Stimulated activated effector memory CD8-positive, alpha-beta T cell treated with anti-CD3 and anti-CD28 coated beads, Interleukin-12 subunit alpha, Interleukin-12 subunit beta, amount 100 ng/mL, for 72 hours (primary cell): Measurements from ENCODE around the gene ZKSCAN3.
"Not testable (repeated sequence)": the region's sequence is repeated elsewhere in the genome, so short reads cannot be mapped to it uniquely, and the experiment has no call there.

ENCODE experiments used
- ATAC-seq: fragments of 150-1000 bp; cut with Tn5 transposase; 2 replicates; pipeline ENCODE4 v1.10.0; 2021
- DNase-seq, 2 donors: peaks; one replicate each; pipeline ENCODE4 v3.0.0; 2021 to 2022; ENCODE audit warnings: low spot score in 2 of 2
- H3K27ac Mint-ChIP-seq: one replicate; pipeline ENCODE4 v1.8.0; 2022; ENCODE audit warnings: mild to moderate bottlenecking, mixed read lengths
- H3K36me3 Mint-ChIP-seq: one replicate; pipeline ENCODE4 v1.8.0; 2022; ENCODE audit warnings: mild to moderate bottlenecking, mixed read lengths
- H3K4me1 Mint-ChIP-seq: one replicate; pipeline ENCODE4 v1.8.0; 2022; ENCODE audit warnings: mixed read lengths
- H3K4me3 Mint-ChIP-seq: one replicate; pipeline ENCODE4 v1.8.0; 2022; ENCODE audit warnings: mild to moderate bottlenecking, mixed read lengths
- H3K9me3 Mint-ChIP-seq: one replicate; pipeline ENCODE4 v1.8.0; 2022; ENCODE audit warnings: mixed read lengths

The ZKSCAN3 gene

DNA sequence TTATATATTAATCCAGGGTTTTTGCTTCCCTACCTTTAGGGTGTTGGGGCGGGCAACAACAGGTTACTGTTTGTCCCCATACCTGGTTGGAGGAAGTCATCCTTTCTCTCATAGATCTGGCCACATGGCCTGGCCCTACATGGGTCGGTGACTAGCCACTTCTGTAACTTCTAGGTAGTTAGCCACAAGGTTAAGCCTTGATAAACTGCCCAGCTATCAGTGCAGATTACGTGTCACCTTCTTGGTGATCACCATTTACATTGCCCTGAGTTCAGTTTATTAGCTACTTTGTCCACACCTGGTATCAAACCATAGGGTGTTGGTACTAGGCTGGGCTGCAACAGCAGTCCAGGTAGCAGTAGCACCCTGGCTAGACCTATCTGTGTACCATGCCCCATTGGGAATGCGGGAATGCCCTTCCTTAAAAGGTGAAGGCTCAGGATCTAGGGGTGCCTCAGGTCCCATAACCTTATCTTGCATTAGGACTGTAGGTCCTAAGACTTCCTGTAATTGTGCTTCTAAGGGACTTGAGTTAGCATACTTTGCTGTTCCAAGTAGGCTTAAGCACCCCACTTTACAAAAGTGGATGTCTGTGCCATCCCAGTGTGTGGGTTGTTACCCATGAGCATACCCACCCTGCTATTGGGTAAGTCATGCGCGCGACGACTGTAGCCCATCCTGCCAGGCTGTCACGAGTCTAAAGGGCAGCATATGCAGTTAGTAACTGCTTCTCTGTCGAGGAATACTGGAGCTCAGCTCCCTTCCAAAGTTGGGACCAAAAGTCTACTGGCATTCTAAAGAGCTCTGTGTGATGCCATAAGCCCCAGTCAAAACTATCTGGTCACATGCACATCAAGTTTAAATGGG, 5.2 kb downstream of the ZKSCAN3 start:
- ATAC-seq (no peak), DNase-seq (no peak)
- H3K27ac Mint-ChIP-seq, result no peak overlapping the region
- H3K4me3 Mint-ChIP-seq, result peak overlapping the region; percentile 78
- H3K4me1 Mint-ChIP-seq, result peaks cover 37% of the 10 kb centered on the region
- peaks cover 1% of the 10 kb centered on the region for H3K36me3 Mint-ChIP-seq
- H3K9me3 Mint-ChIP-seq, result no peaks in the 10 kb centered on the region

DNA sequence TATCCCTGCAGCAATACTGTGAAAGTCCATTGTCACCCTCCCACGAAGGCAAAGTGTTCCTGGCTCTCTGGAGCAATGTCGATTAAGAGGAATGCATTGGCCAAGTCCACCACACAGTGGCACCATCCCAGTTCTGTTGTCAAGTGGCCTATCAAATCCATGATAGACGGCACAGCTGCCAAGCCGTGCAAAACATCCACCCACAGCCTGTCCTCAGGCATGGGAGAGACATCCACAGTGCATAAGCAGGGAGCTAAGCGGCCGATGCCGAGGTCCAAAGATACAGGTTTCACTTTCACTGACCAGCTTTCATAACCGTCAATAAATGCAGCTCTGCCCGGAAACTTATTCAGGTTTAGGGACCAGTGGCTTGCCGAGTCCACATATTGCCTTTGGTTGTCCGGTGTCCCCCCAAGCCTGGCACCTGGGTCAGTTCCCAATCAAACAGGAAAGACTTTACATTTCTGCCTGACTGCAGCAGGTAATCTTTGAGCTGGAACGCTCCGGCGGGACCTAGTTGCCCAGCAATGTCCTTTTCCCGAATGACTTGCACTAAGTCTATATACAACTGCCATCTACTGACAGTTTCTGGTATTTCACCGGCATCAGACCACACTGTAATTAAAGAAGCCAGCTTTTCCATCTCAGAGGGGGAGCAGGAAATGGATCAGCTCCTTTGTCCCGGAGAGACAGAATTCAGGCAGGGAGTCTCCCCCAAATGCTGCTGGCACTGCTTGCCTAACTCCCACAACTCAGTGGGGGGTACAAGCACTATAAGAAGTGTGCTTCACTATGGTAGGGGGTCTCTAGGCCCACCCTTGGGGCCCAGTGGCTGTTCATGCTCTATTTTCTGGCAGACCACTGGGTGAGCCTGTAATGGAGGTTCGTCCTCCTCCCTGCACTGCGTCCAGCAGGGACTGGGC, 6.3 kb downstream of the ZKSCAN3 start:
- Mint-ChIP-seq H3K36me3 (no peaks in the 10 kb centered on the region), H3K27ac (peak overlapping the region; percentile 84), H3K4me3 (peak overlapping the region; percentile 78), H3K9me3 (no peaks in the 10 kb centered on the region), H3K4me1 (peaks cover 26% of the 10 kb centered on the region)
- DNase-seq (peak; percentile 54 to 78), ATAC-seq (peak; percentile 83)

DNA sequence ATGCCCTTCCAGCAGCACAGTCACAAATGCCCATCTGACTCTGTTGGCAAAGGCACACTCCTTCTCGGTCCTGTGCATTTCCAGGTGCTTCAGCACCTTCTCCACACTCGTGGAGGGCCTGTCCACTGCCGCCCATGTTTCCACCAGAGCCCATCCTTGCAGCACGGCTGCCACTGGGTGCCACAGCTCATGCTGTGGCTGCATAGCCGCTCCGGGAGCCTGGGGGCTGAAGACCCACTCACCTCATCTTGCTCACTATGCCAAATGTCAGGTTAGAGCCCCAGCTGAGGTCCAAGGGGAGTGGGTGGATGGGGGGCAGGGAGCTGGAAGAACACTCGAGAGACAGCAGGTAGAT, 6.9 kb downstream of the ZKSCAN3 start:
- Mint-ChIP-seq H3K36me3 (no peaks in the 10 kb centered on the region), H3K4me1 (peaks cover 19% of the 10 kb centered on the region), H3K4me3 (peak overlapping the region; percentile 78), H3K27ac (peak overlapping the region; percentile 84), H3K9me3 (no peaks in the 10 kb centered on the region)
- no peak for ATAC-seq
- no peak for DNase-seq

DNA sequence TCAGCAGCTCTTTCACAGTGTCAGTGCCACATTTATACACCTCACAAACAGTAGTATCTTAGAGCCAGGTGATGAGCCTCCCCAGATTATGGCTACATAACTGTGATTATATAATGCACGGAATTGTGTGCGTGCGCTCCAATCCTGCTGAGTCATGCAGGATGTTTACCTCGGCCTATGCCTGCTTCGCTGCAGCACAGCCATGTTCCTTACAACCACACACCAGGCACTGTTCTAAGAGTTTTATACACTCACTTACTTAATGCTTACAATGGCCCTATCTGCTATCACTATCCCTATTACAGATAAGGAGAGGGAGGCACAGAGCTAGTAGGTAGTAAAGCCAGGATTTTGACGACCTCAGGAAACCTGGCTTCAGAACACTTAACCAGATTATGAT, 7.3 kb downstream of the ZKSCAN3 start:
- H3K9me3 Mint-ChIP-seq, result no peaks in the 10 kb centered on the region
- ATAC-seq (no peak), DNase-seq (no peak)
- no peaks in the 10 kb centered on the region for H3K36me3 Mint-ChIP-seq
- H3K4me3 Mint-ChIP-seq, result no peak overlapping the region
- peak overlapping the region; percentile 84 for H3K27ac Mint-ChIP-seq
- H3K4me1 Mint-ChIP-seq, result peaks cover 17% of the 10 kb centered on the region

DNA sequence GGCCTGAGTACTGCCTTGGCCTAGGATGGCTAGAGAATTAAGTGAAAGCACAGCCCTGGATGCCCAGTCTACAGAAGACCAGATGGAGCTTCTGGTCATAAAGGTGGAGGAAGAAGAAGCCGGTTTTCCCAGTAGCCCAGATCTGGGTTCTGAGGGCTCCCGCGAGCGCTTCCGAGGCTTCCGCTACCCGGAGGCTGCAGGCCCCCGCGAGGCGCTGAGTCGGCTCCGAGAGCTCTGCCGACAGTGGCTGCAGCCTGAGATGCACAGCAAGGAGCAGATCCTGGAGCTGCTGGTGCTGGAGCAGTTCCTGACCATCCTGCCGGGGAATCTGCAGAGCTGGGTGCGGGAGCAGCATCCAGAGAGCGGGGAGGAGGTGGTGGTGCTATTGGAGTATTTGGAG, 9.8 kb downstream of the ZKSCAN3 start:
- not testable (repeated sequence) for DNase-seq, H3K4me3 Mint-ChIP-seq, H3K36me3 Mint-ChIP-seq, H3K27ac Mint-ChIP-seq, ATAC-seq, H3K9me3 Mint-ChIP-seq
- peaks cover 17% of the 10 kb centered on the region for H3K4me1 Mint-ChIP-seq

DNA sequence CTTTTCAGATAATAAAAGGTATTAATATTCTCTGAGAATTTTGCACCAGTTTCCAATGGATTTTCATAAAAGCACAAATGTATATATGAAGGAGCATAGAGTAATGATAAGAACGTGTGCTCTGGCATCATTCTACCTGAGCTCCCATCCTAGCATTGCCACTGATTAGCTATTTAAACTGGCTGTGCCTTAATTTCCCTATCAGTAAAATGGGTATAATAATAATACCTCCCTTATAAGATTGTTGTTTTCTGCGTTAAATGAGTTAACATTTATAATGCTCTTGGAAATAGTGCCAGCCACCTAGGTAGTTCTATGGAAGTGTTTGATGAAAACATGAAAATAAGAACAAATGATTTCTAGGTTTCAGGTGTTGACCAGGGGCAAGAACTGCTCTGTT, 11.2 kb downstream of the ZKSCAN3 start:
- DNase-seq (no peak), ATAC-seq (no peak)
- H3K27ac Mint-ChIP-seq, result no peak overlapping the region
- peaks cover 9% of the 10 kb centered on the region for H3K4me1 Mint-ChIP-seq
- H3K36me3 Mint-ChIP-seq, result peaks cover 21% of the 10 kb centered on the region
- no peak overlapping the region for H3K4me3 Mint-ChIP-seq
- H3K9me3 Mint-ChIP-seq, result no peaks in the 10 kb centered on the region

DNA sequence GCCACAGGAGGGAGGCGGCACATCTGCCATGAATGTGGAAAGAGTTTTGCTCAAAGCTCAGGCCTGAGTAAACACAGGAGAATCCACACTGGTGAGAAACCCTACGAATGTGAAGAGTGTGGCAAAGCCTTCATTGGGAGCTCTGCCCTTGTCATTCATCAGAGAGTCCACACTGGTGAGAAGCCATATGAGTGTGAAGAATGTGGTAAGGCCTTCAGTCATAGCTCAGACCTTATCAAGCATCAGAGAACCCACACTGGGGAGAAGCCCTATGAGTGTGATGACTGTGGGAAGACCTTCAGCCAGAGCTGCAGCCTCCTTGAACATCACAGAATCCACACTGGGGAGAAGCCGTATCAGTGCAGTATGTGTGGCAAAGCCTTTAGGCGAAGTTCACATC, 15.8 kb downstream of the ZKSCAN3 start:
- H3K4me3 Mint-ChIP-seq, result not testable (repeated sequence)

DNA sequence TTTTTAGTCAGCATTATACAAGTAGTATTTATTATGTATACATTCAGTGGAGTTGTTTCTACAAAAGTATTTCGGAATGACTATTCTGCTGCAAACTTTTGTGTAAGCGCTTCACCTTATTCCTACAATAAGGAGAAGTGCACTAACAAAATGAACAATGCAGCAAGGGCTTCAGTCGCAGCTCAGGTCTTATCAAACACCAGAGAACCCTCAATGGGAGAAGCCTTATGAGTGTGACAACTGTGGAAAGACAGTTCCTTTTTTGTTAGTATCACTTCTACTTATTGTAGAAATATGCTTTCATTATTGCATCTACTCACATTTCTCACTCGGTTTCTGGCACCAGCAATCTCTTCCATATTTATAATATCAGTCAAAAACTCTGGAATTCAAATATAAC, 18.8 kb downstream of the ZKSCAN3 start:
- Mint-ChIP-seq H3K4me1 (no peaks in the 10 kb centered on the region), H3K4me3 (no peak overlapping the region), H3K27ac (no peak overlapping the region), H3K9me3 (no peaks in the 10 kb centered on the region), H3K36me3 (peaks cover 21% of the 10 kb centered on the region)
- no peak for ATAC-seq
- DNase-seq, result no peak

More for the DNA sequence above, 15.8 kb downstream of the ZKSCAN3 start:
- Mint-ChIP-seq H3K27ac (peak overlapping the region; percentile 79), H3K36me3 (peaks cover 29% of the 10 kb centered on the region)
- DNase-seq, H3K4me1 Mint-ChIP-seq, H3K9me3 Mint-ChIP-seq: not testable (repeated sequence)
- peak; percentile 16 for ATAC-seq

DNA sequence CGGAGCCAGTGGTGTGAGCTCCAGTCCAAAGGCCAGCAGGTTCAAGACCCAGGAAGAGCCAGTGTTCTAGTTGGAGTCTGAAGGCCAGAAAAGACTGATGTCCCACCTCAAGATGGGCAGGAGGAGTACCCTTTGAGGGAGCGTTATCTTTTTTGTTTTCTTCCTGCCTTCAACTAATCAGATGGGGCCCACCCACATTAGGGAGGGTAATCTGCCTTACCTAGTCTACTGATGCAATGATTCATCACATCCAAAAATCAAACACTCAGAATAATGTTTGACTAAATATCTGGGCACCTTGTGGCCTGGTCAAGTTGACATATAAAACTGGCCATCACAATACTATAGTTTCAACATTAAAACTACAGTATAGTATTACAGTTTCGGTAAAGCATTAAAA, 19.7 kb downstream of the ZKSCAN3 start:
- peaks cover 21% of the 10 kb centered on the region for H3K36me3 Mint-ChIP-seq
- no peaks in the 10 kb centered on the region for H3K9me3 Mint-ChIP-seq
- H3K4me3 Mint-ChIP-seq, result no peak overlapping the region
- no peaks in the 10 kb centered on the region for H3K4me1 Mint-ChIP-seq
- ATAC-seq (no peak), DNase-seq (no peak)
- no peak overlapping the region for H3K27ac Mint-ChIP-seq

DNA sequence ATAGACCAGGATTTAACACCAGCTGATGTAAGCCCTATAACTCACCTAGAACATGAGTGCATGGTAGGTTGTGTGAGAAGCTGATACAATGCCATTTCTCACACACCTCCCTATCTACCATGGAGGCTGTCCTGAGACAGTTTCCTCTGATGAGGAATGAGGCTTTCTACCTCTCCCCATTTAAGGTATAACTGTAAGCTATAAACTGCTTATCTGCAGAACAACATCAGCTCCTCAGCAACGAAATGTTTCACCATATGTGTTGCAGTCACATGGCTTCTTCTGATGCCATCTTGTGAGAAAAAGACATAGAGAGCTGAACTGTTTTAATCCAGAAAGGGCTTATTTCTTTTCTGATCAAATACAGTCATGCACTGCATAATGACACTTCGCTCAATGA, 20.7 kb downstream of the ZKSCAN3 start:
- H3K9me3 Mint-ChIP-seq, result no peaks in the 10 kb centered on the region
- ATAC-seq (no peak), DNase-seq (no peak)
- no peak overlapping the region for H3K27ac Mint-ChIP-seq
- no peak overlapping the region for H3K4me3 Mint-ChIP-seq
- peaks cover 16% of the 10 kb centered on the region for H3K36me3 Mint-ChIP-seq
- H3K4me1 Mint-ChIP-seq, result no peaks in the 10 kb centered on the region

DNA sequence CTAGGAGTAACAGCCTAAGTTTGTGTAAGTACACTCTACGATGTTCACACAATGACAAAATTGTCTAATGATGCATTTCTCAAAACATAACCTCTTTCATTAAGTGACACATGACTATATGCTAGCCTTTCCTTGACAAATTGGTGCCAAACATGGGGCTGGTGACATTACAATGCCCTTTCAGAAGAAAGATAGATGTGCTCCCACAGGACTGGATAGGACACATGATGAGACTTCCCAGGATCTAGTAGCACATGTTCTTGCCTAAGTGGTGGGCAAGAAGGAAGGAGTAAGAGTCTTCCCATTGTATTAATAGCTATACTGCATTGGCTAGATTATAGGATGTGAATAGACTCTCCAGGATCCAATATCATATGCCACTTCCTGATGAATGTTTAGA, 21.5 kb downstream of the ZKSCAN3 start:
- DNase-seq (no peak), ATAC-seq (no peak)
- Mint-ChIP-seq H3K4me1 (no peaks in the 10 kb centered on the region), H3K9me3 (no peaks in the 10 kb centered on the region), H3K36me3 (peaks cover 10% of the 10 kb centered on the region), H3K4me3 (no peak overlapping the region), H3K27ac (no peak overlapping the region)

DNA sequence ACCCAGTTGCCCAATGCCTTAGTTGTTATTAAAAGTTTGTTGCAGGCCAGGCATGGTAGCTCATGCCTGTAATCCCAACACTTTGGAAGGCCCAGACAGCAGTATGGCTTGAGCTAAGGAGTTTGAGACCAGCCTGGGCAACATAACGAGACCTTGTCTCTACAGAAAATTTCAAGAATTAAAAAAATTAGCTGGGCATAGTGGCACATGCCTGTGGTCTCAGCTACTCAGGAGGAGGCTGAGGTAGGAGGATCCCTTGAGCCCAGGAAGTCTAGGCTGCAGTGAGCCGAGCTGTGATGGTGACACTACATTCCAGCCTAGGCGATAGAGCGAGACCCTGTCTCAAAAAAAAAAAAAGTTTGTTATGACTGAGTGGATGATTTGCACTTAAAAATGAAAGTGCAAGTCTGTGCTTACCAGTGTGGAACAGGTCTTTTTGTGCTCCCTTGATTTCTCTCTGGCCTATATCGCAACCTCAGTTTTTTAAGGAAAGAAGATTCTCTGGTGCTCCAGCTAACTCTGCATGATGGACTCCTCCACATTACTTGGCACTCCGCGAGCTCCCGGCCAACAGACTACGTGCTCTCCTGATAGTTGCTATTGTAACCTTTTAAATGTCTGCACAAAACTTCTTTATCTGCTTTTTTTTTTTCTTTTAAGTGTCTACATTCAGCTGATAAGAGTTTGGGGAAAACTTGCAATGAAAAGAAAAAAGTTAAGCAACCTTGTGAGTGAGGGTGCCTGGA, 22.1 kb downstream of the ZKSCAN3 start:
- Mint-ChIP-seq H3K4me1 (no peaks in the 10 kb centered on the region), H3K27ac (no peak overlapping the region), H3K9me3 (no peaks in the 10 kb centered on the region), H3K36me3 (peaks cover 5% of the 10 kb centered on the region), H3K4me3 (no peak overlapping the region)
- ATAC-seq (no peak), DNase-seq (no peak)

DNA sequence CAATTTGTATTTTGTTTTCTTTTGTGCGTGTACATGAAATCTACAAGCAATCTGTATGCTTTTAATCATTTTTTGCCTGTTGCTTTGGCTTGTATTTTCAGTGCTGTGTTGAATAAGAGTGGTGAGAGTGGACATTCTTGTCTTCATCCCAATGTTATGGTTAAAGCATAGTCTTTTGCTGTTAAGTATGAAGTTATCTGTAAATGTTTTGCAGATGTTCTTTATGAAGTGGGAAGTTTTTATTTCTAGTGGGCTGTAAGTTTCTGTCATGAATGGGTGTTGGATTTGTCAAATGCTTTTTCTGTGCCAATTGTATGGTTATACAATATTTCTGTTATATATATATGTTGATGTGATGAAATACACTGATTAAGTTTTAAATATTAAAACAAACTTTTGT, 24.2 kb downstream of the ZKSCAN3 start:
- H3K27ac Mint-ChIP-seq, result no peak overlapping the region
- DNase-seq, result no peak
- no peak for ATAC-seq
- peaks cover 22% of the 10 kb centered on the region for H3K36me3 Mint-ChIP-seq
- H3K4me3 Mint-ChIP-seq, result no peak overlapping the region
- no peaks in the 10 kb centered on the region for H3K4me1 Mint-ChIP-seq
- no peaks in the 10 kb centered on the region for H3K9me3 Mint-ChIP-seq

DNA sequence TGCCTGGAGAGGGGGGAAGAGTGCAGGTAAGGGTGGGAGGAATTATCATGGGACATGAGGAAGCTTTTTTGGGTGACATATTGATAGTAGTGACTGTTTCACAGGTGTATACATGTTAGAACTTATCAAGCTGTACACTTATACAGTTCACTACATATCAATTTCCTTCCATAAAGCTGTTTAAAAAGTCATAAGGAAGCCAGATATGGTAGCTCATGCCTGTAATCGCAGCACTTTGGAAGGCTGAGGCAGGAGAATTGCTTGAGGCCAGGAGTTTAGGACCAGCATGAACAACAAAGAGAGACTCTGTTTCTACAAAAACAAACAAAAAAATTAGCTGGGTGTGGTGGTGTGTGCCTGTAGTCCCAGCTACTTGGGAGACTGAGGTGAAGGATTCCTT, 28.1 kb downstream of the ZKSCAN3 start:
- H3K36me3 Mint-ChIP-seq, result peaks cover 54% of the 10 kb centered on the region
- no peak for ATAC-seq
- no peak for DNase-seq
- H3K27ac Mint-ChIP-seq, result no peak overlapping the region
- H3K9me3 Mint-ChIP-seq, result peaks cover 4% of the 10 kb centered on the region
- H3K4me1 Mint-ChIP-seq, result no peaks in the 10 kb centered on the region
- no peak overlapping the region for H3K4me3 Mint-ChIP-seq

DNA sequence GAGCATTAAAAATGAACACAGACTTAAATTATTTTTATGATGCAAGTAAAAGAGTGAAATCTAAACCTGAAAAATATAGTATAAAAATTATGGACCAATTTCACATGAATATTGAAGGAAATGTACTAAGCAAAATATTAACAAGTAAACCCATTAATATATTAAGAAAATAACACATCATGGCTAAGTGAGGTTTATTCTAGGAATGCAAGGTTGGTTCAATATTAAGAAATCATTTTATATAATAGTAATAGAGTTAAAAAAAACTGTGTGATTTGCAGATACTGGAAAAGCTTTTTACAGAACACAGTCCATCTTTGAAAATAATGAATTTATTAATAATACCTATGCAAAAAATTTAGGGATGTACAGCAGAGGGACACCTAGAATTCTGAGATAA, 28.9 kb downstream of the ZKSCAN3 start:
- ATAC-seq (no peak), DNase-seq (no peak)
- H3K4me3 Mint-ChIP-seq, result no peak overlapping the region
- H3K36me3 Mint-ChIP-seq, result peaks cover 58% of the 10 kb centered on the region
- H3K4me1 Mint-ChIP-seq, result no peaks in the 10 kb centered on the region
- no peak overlapping the region for H3K27ac Mint-ChIP-seq
- peaks cover 4% of the 10 kb centered on the region for H3K9me3 Mint-ChIP-seq
